Activated naive CD8-positive, alpha-beta T cell treated with anti-CD3 and anti-CD28 coated beads, Interleukin-2, amount 50 U/mL, for 16 hours (primary cell): ENCODE data around the gene LIME1.
"Not testable (repeated sequence)": the region's sequence is repeated elsewhere in the genome, so short reads cannot be mapped to it uniquely, and the experiment has no call there.

Experiments
- DNase-seq: peaks from one replicate; pipeline ENCODE4 v3.0.0-alpha.2; 2020; ENCODE audit warnings: low read depth, low spot score

Gene LIME1

DNA sequence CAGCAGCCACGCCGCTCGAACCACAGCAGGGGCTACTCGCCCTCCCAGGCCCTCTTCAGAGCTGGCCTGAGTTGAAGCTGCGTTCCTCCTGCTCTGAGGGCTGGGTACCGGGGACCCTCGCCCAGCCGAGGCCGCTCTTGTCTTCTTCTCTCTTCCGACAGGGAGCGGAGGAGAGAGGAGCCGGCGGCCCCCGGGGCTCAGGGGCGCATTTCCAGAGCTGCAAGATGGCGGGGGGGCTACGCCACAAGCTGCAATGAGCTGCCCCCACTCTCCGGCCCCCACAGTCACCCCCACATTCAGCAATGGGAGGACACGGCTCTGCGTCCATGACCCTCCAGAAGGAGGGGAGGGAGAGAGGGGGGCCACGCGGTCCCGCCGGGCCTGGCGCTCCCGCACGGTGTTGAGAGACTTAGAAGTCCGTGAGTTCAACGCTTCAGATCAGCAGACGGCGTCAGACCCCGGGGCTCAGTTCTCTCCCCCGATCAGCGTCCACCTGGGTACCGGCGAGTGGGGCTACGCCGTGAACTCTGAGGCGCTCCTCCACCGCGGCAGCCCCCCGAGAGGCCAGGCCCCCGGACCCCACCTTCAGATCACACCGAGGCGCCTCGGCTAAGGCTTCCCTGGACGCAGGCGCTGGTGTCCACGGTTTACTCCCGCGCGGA, 34.7 kb downstream of the LIME1 start:
- no peak for DNase-seq

DNA sequence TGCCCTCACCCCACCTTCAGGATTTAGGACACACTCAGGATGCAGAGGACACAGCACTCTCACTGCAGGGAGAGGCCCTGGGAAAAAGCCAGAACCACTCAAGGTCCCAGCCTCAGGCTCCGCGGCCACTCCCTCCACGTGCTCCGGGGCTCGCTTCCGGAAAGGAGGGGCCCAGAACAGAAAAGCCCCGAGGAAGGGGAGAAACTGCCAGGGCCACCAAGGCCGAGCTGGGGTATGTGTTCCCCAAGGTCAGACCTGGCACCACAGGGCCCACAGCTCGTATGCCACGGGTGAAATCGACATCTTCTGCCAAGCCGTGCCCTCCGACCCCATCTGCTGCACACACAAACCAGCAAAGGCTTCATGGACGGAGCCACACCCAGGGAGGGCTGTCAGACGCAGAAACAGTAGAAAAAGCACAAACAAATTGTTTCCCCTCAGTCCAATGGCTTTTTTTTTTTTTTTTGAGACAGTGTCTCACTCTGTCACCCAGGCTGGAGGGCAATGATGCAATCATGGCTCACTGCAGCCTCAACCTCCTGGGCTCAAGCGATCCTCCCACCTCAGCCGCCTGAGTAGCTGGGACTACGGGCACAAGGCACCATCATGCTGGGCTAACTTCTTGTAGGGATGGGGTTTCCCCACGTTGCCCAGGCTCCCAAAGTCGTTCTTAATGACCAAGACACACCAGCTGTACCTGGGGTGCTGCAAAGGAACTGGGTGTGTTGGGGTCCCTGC, 36.5 kb downstream of the LIME1 start:
- DNase-seq = no peak

DNA sequence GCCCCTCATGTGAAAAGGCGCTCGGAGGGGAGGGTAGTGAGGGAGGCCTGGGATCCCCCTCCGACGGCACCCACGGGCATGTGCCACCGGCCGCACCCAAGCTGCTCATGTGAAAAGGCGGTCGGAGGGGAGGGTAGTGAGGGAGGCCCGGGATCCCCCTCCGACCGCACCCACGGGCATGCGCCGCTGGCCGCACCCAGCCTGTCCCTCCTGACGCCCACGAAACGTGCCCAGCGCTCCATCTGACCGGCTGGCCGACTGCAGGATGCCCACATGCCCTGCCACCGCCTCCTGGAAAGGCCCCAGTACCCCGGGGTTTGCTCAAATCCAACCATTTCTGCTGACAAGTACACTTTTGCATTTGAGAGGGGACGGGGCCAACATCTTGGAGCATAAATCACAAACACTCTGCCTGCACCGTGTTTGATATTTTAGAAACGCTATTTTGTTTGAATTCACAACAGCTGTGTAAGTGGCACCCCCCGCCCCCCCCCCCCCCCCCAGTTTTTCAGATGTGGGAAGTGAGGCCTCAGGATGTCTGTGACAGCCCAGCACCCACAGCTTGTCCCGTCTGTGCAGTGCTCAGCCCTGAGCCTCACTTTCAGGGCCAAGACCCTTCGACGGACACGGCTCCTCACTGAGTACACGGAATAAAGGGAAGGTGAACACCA, 37.2 kb downstream of the LIME1 start:
- no peak for DNase-seq

DNA sequence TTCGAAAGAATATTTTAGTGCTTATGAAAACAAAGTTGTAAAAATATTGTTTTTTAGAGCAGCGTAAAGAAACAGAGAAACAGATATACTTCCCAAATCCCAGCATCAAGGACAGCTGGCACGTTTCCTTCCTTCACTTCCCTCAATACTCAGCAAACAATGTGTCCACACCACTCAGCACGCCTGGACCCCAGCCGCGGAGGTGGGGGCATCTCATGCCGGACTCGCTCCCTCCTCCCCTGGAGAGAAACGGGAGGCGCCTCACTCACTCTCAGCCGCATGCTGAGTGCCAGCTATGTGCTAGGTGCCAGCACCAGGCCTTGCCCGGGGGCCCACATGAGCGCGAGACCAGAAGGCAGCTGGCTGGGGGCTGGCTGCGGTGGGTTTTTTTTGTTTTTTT, 37.8 kb downstream of the LIME1 start:
- no peak for DNase-seq

DNA sequence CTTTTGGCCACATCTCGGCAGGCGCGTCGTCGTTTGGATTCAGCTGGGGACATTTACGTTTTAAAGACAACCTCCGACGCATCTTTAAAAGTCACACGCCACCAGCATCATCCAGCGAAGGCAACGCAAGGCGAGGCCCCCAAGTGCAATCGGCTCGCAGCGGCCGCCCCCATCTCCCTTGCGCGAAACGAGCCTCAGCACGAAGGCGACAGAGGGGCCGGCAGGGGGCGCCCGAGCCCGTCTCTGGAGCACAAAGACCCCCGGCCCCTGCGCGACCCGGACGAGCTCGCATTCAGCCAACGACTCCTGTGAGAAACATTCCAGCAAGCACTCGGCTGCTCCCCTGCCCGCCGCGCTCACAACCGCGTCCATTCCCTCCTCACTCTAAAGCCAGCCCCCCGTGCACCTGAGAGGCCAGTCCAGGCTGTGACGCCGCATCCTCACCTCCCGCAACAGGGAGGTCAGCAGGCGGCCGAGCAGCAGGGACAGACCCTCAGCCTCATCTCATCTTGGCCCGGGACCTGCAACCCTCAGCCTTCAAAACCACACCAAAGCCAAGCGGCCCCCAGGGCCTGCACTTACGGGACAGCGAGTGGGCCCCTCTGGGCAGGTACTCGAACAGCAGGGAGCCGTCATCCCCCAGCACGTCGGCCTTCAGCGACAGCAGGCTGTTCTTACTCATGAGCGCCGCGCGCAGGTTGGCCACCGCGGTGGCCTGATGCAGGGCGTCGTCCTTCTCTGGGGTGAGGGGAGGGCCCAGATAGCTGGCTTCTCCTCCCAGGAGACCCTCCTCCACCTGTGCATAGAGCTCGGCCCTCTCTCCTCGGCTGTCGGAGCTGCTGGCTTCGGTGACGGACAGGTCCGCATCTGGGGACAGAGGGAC, 38.9 kb downstream of the LIME1 start:
- no peak for DNase-seq

DNA sequence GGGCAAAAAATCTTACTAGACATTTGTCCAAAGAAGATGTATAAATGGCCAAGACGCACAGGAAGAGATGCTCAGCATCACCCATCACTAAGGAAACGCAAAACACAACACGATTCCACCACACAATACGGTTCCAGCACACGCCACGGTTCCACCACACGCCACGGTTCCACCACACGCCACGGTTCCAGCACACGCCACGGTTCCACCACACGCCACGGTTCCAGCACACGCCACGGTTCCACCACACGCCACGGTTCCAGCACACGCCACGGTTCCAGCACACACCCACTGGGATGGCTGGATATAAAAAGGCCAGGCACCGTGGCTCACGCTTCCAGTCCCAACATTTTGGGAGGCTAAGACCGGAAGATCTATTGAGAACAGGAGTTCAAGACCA, 40.4 kb downstream of the LIME1 start:
- DNase-seq = not testable (repeated sequence)

DNA sequence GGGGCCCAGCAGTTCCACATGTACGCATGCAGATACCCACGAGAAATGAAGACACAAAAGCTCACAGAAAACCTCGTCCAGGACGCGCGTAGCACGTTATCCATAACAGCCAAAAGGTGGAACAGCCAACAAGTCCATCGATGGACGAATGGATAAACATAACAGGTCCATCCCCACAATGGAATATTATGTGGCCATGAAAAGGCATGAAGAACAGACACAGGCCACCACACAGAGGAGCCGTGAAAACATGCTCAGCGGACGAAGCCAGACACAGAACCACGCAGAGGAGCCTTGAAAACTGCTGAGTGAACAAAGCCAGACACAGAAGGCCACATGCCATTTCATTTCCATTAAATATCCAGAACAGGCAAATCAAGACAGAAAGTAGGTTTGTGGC, 41.1 kb downstream of the LIME1 start:
- DNase-seq = no peak

DNA sequence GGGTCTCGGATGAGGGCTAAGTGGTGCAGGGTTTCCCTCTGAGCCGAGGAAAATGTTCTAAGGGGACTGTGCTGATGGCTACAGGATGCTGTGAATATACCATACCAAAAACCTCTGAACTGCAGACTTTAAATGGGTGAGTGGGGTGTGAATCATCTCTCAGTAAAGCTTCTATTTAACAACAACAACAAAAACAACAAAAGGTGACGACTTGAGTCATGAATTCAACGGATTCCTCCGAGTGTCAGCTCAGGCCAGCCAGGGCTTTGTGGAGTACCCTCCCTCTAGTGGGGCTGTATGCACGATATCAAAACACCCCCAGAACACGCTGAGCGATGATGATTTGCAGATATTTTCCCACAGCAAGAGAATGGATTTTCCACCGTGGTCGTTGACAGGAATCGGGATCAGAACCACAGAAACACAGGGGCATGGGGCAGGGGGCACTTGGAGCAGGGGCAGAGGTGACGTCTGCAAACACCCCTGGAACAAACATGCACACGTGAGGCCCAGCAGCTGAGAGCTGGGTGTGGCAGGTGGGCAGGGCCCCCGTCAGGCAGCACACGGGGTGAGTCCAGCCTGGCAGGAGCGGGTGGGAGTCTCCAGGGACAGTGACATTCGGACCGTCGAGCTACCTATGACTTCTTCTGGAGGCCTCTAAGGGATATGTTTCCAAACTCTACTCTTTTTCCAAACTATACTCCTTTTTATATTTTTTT, 41.7 kb downstream of the LIME1 start:
- no peak for DNase-seq

DNA sequence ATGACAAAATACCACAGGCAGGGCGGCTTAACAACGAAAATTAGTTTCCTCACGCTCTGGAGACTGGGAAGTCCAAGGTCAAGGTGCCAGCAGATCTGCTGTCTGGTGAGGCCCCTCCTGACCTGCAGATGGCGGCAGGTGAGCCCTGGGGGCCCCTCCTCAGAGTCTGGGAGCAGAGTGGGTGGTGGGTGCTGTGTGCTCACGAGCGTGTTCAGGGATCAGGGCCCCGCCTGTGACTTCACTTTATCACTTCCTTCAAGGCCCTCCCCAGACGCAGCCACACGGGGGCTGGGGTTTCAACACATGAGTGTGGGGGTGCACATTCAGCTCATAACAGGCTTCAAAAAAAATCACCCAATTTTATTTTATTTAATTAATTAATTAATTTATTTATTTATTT, 42.4 kb downstream of the LIME1 start:
- DNase-seq = no peak

DNA sequence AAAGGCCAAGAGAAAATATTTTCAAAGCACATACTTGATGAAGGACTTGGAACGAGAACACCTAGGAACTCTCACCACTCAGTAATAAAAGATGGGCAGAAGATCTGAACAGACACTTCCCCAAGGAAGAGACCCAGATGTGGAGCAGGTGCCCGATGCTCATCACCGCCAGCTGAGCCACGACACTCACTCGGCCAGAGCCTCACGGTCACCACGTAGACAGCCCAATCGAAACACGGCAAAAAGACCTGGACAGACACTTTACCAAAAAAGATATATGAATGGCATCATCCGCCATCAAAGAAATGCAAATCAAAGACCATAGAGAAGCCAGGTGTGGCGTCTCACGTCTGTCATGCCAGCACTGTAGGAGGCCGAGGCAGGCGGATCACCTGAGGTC, 44.7 kb downstream of the LIME1 start:
- DNase-seq = no peak

DNA sequence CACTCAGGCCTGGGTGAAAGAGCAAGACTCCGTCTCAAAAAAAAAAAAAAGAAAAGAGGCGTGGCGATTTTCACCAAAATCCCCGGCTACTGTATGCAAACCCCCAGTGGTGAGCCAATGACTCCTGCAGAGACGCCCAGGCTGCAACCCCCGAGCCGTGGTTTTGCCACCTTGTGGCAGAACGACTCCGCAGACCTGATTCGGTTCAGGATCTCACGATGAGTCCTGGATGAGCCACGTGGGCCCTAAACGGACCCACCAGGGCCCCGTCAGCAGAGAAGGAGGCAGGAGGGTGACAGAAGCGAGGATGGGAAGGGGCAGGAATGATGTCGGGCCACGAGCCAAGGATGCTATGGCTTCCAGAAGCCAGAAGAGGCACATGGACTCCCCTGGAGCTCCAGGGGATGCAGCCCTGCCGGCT, 45.6 kb downstream of the LIME1 start:
- no peak for DNase-seq

DNA sequence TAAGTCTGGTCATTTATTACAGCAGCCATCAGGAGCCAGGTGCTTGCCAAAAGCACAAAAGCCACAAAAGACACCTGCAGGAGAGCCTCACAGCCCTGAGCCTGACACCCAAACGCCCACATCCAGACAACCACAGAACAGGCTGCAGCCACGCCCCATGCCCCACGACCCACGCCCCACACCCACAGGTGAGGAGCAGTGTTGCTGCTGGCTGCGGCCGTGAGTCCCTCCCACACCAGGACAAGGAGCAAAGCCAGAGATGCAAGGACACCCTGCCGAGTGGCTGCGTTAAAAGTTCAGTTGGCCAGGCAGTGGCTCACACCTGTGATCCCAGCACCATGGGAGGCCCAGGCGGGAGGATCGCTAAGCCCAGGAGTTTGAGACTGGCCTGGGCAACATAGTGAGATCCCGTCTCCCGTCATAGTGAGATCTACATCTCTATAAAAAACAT, 46.1 kb downstream of the LIME1 start:
- DNase-seq = no peak

DNA sequence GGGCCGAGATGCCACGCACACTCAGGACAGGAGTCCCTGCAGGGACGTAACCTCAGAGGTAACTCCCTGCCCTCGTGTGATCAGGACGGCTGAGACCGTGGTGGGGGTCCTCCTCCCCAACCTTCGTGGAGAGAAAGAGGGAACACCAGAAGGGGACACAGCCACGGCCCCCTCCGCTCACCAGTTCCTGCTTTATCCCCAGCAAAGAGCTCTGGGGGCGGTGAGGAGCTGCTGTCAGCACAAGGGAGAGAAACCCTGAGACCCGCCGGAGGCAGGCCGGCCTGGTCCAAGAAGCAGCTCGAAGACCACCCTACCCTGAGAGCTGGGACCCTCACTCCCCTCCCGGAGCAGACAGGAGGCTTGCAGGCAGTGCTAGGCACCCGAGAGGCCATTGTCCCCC, 47.5 kb downstream of the LIME1 start:
- no peak for DNase-seq

DNA sequence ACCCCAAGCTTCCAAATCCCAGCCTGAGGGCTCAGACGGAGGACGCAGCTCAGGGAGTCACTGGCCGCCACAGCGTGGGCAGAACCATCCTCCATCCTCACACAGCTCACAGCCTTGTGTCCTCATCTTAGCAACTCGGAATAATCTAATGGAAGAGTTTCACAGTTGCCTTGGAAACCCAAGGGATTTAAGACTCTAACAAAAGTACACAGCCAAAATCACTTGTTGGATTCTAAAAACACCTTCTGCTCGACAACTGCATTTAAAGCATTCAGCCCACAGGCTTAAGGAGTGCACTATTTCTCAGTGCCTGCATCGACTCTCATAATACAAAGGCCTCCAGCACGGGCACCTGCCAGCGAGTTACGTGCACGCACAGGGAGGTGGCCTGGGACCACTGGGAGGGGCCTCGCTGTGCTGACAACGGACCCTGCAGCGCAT, 49.2 kb downstream of the LIME1 start:
- DNase-seq = no peak

DNA sequence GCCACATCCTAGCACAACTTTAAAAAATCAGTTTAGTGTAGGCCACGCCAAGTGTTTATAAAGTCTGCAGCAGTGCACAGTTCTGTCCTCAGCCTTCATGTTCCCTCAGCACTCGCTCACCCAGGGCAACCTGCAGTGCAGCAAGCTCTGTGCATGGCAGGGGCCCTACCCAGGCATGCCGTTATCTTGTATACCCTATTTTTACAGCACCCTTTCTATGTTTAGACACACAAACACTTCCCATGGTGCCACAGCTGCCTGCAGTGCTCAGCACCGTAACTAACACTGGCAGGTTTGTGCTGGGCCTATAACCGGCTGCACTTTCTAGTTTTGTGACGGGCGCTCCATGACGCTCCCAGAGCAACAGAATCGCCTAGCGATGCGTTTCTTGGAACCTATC, 50.8 kb downstream of the LIME1 start:
- DNase-seq = no peak

DNA sequence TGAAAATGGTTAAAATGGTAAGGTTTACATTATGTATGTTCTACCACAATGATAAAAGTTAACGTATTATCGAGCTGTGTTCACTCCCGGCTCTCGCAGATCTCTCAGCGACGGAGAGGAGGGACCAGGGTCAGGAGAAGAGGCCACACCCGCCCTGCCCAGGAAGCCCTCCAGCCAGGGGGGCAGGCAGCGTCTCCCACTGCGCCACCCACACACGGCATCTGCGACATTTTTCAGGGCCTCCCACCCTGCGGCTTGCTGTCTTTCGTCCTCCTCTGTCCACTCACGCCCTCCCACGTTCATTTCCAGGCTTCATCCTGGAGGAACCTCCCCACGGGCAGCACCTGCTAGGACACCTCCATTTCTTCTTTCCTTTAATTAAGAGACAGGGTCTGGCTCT, 51.3 kb downstream of the LIME1 start:
- DNase-seq = no peak
